B cell (primary cell): ENCODE results near the gene SULT2B1. TPM values are rescaled to one million over a fixed set of nuclear protein-coding genes. Genes with fewer than 3 reads are reported as not detected.

Source experiments
- ATAC-seq: fragments of 200-7000 bp; cut with Tn5 transposase; one replicate; pipeline ENCODE4 v1.10.0; 2021; ENCODE audit warnings: low read depth, mild to moderate bottlenecking, moderate number of reproducible peaks, moderate library complexity
- CTCF ChIA-PET: fragments of 350-600 bp; sonication (Branson Sonifier 250); formaldehyde crosslinking; loops from one replicate; lab custom pipeline; 2021; ENCODE audit warnings: antibody characterized with exemption, inconsistent platforms; lab: Charles Lee
- POLR2A ChIA-PET: fragments of 350-600 bp; sonication (Branson Sonifier 250); formaldehyde crosslinking; loops from one replicate; lab custom pipeline; 2021; ENCODE audit warnings: antibody characterized with exemption; lab: Charles Lee
- DNase-seq: peaks from one replicate; pipeline ENCODE4 v3.0.0; 2013
- H2AFZ ChIP-seq: 2 replicates; pipeline ENCODE4 v1.6.1; 2012; ENCODE audit warnings: mild to moderate bottlenecking, low read depth, low read length; ENCODE audit not compliant: insufficient read depth, poor library complexity, severe bottlenecking
- H3K27ac ChIP-seq, 2 donors: 1 replicate in 1 of 2; 2 replicates in 1 of 2; pipeline ENCODE4 v1.5.1; 2012 to 2013; ENCODE audit warnings: low read length in 2 of 2, mild to moderate bottlenecking in 2 of 2, moderate library complexity in 1 of 2
- H3K27me3 ChIP-seq, 4 experiments: fragments of 200-600 bp in 1 of 4; sonication (generic) in 1 of 4; replicated peaks in 1 of 4; 1 replicate in 2 of 4; 2 replicates in 2 of 4; pipeline versions ENCODE4 v1.6.1 to v1.7.0; 2013 to 2016; ENCODE audit warnings: low read length in 3 of 4, mild to moderate bottlenecking in 2 of 4, mixed read lengths in 1 of 4, moderate library complexity in 1 of 4; ENCODE audit not compliant: insufficient read depth in 4 of 4, control insufficient read depth in 3 of 4; ENCODE audit errors: control extremely low read depth in 1 of 4
- H3K36me3 ChIP-seq, 2 experiments: replicated peaks in 1 of 2; 1 replicate in 1 of 2; 2 replicates in 1 of 2; pipeline versions ENCODE4 v1.6.1 to v1.7.1; 2013; ENCODE audit warnings: low read length in 1 of 2; ENCODE audit not compliant: insufficient read depth in 2 of 2, control insufficient read depth in 1 of 2; ENCODE audit errors: control extremely low read depth in 1 of 2, extremely low read depth in 1 of 2
- H3K4me1 ChIP-seq, 2 donors: fragments of 200-600 bp in 1 of 2; sonication (generic) in 1 of 2; 1 replicate in 1 of 2; 2 replicates in 1 of 2; pipeline versions ENCODE4 v1.5.1 to v1.6.1; 2013 to 2017; ENCODE audit warnings: low read length in 2 of 2; ENCODE audit not compliant: control insufficient read depth in 2 of 2, insufficient read depth in 2 of 2
- H3K4me2 ChIP-seq: replicated peaks from 2 replicates; pipeline ENCODE3; 2012; ENCODE audit warnings: mild to moderate bottlenecking, low read depth, low read length; ENCODE audit not compliant: poor library complexity, severe bottlenecking
- H3K4me3 ChIP-seq, 5 experiments: fragments of 200-600 bp in 1 of 5; sonication (generic) in 1 of 5; 1 replicate in 3 of 5; 2 replicates in 2 of 5; pipeline versions ENCODE4 v1.5.1 to v1.7.0; 2011 to 2016; ENCODE audit warnings: low read length in 4 of 5, mild to moderate bottlenecking in 4 of 5, low read depth in 2 of 5, control low read depth in 1 of 5, moderate library complexity in 1 of 5; ENCODE audit not compliant: insufficient read depth in 1 of 5; ENCODE audit errors: control extremely low read depth in 1 of 5, extremely low read depth in 1 of 5
- H3K79me2 ChIP-seq: fragments of 200-600 bp; sonication (generic); one replicate; pipeline ENCODE4 v1.6.0; 2016; ENCODE audit warnings: low read length; ENCODE audit not compliant: control insufficient read depth, insufficient read depth
- H3K9ac ChIP-seq: fragments of 200-600 bp; sonication (generic); 2 replicates; pipeline ENCODE4 v1.6.1; 2017; ENCODE audit warnings: mild to moderate bottlenecking, low read length, moderate library complexity
- H3K9me3 ChIP-seq, 3 donors: one replicate each; pipeline versions ENCODE4 v1.6.1 to v1.7.1; 2013; ENCODE audit warnings: low read length in 2 of 3; ENCODE audit not compliant: control insufficient read depth in 2 of 3, insufficient read depth in 1 of 3; ENCODE audit errors: control extremely low read depth in 1 of 3
- H4K20me1 ChIP-seq: 2 replicates; pipeline ENCODE4 v1.6.0; 2012; ENCODE audit warnings: mild to moderate bottlenecking, low read length; ENCODE audit not compliant: insufficient read depth, control insufficient read depth, poor library complexity, severe bottlenecking
- H3K27ac Mint-ChIP-seq: one replicate; pipeline ENCODE4 v1.8.0; 2021; ENCODE audit warnings: mixed read lengths
- H3K27me3 Mint-ChIP-seq: one replicate; pipeline ENCODE4 v1.8.0; 2021; ENCODE audit warnings: mixed read lengths
- H3K4me1 Mint-ChIP-seq: one replicate; pipeline ENCODE4 v1.8.0; 2021; ENCODE audit warnings: mixed read lengths
- H3K4me3 Mint-ChIP-seq: one replicate; pipeline ENCODE4 v1.8.0; 2021; ENCODE audit warnings: mixed read lengths
- H3K9me3 Mint-ChIP-seq: one replicate; pipeline ENCODE4 v1.8.0; 2022; ENCODE audit warnings: mixed read lengths; ENCODE audit not compliant: insufficient read depth
- EZH2 ChIP-seq: IDR thresholded peaks from 2 replicates; pipeline ENCODE4 v1.6.1; 2012; ENCODE audit warnings: borderline replicate concordance, low read depth, mild to moderate bottlenecking, moderate library complexity, low read length; ENCODE audit not compliant: insufficient read depth, poor library complexity, severe bottlenecking
- WGBS: methylation state at CpG from one replicate; pipeline ENCODE4 v1.1.5; 2013; ENCODE audit warnings: missing lambda C conversion rate; ENCODE audit not compliant: insufficient coverage; 5-methylcytosine and 5-hydroxymethylcytosine counted together
- intact Hi-C: fragments of 100-400 bp; cut with micrococcal nuclease; formaldehyde crosslinking; loops from one replicate; pipeline ENCODE4 v1.10.0; 2022
- polyA plus RNA-seq: library from polyadenylated mRNA; depleted of rRNA; stranded (reverse); fragments of >200 nt; gene quantifications from 2 replicates; pipeline ENCODE4 v1.2.3, GENCODE V29; 2012
- total RNA-seq, 2 donors: library from RNA; stranded (reverse); fragments of 120-200 nt in 1 of 2; gene quantifications; 1 replicate in 1 of 2; 2 replicates in 1 of 2; pipeline versions ENCODE4 v1.2.3 to v1.2.4, GENCODE V29; 2013 to 2022
- TF ChIP-seq, protein P1 (sequence below): fragments of 200-600 bp; IDR thresholded peaks from one replicate; pipeline ENCODE4 v1.8.0; 2022; ENCODE audit warnings: antibody characterized with exemption, mild to moderate bottlenecking

SULT2B1 gene
- total and polyA plus RNA-seq, 2 donors (not counting 1 experiment from before 2014, with no cell fraction given): not detected

DNA sequence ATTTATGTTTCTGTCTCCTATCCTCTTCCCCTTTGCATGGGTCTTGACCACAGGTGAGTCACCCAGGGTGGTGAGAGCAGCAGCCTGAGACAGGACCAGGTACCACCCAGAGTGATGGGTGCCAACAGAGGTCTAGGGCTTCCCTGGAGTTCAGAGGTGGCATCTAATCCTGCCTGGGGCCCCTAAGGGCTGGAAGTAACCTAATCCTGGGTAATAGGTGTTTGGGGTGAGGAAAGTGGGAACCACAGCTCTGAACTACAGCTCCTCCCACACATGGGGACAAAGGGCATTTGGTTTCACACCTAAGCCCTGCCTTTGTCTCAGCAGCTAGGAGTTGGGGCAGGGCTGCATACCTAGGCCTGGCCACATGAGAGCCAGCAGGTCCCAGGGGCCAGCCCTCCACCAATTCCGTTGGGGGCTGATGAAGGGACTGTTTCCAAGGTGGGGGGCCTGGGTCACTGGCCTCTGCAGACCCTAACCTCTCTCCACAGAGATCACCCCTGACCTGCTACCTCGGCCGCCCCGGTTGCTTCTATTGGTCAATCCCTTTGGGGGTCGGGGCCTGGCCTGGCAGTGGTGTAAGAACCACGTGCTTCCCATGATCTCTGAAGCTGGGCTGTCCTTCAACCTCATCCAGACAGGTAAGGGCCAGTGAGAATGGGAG is 75.4 kb downstream of the SULT2B1 start:
- Mint-ChIP-seq H3K9me3 (no peaks in the 10 kb centered on the region), H3K4me3 (no peak overlapping the region), H3K27ac (peak overlapping the region; percentile 37), H3K4me1 (peaks cover 28% of the 10 kb centered on the region), H3K27me3 (no peaks in the 10 kb centered on the region)
- Histone ChIP-seq H4K20me1 (peaks cover 39% of the 10 kb centered on the region), H2AFZ (no peak overlapping the region), H3K4me2 (no peak overlapping the region), H3K36me3 (peaks cover 0 to 40% of the 10 kb centered on the region in 2 experiments), H3K9me3 (peaks cover 0 to 10% (median 0%) of the 10 kb centered on the region in 3 donors), H3K27me3 (no peaks in the 10 kb centered on the region), H3K4me3 (no peak overlapping the region), H3K4me1 (peaks cover 14 to 22% of the 10 kb centered on the region in 2 donors), H3K27ac (no peak overlapping the region), H3K9ac (no peak overlapping the region), H3K79me2 (peaks cover 3% of the 10 kb centered on the region)
- intact Hi-C loops: no loop called here
- 90% methylated on average over 6 of the region's 6 CpGs for WGBS
- CTCF ChIA-PET: no interaction called here
- no peak for DNase-seq
- no peak for ATAC-seq
- TF ChIP-seq, protein P1, sequence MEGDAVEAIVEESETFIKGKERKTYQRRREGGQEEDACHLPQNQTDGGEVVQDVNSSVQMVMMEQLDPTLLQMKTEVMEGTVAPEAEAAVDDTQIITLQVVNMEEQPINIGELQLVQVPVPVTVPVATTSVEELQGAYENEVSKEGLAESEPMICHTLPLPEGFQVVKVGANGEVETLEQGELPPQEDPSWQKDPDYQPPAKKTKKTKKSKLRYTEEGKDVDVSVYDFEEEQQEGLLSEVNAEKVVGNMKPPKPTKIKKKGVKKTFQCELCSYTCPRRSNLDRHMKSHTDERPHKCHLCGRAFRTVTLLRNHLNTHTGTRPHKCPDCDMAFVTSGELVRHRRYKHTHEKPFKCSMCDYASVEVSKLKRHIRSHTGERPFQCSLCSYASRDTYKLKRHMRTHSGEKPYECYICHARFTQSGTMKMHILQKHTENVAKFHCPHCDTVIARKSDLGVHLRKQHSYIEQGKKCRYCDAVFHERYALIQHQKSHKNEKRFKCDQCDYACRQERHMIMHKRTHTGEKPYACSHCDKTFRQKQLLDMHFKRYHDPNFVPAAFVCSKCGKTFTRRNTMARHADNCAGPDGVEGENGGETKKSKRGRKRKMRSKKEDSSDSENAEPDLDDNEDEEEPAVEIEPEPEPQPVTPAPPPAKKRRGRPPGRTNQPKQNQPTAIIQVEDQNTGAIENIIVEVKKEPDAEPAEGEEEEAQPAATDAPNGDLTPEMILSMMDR: no peak
- TF ChIP-seq EZH2: no peak
- POLR2A ChIA-PET: interaction anchor here (0.6 to 1.9 kb wide), 2 partner anchors 8 to 236 kb away, joined by 4 to 6 read pairs; partner anchors contain the start of genes RPL18 and SPHK2

- peaks cover 14 to 20% of the 10 kb centered on the region in 2 donors for H3K4me1 ChIP-seq
- POLR2A ChIA-PET: interaction anchor here (1.9 kb wide), 1 partner anchor 9 kb away, joined by 6 read pairs; the partner anchor contains the start of genes RPL18 and SPHK2
- peaks cover 0 to 44% of the 10 kb centered on the region in 2 experiments for H3K36me3 ChIP-seq
Observed at GRCh38 chr19:48627865-48628314, 75.9 kb downstream of the SULT2B1 start.

More at GRCh38 chr19:48627865-48628314, 75.9 kb downstream of the SULT2B1 start:
- Histone ChIP-seq H4K20me1 (peaks cover 44% of the 10 kb centered on the region), H3K27ac (no peak overlapping the region), H2AFZ (no peak overlapping the region), H3K27me3 (no peaks in the 10 kb centered on the region), H3K79me2 (peaks cover 3% of the 10 kb centered on the region), H3K4me3 (no peak overlapping the region), H3K9ac (no peak overlapping the region), H3K4me2 (no peak overlapping the region), H3K9me3 (peaks cover 0 to 10% (median 0%) of the 10 kb centered on the region in 3 donors)
- no peak overlapping the region for H3K4me3 Mint-ChIP-seq
- H3K27me3 Mint-ChIP-seq: no peaks in the 10 kb centered on the region
- WGBS: 96% methylated on average over 8 of the region's 17 CpGs
- TF ChIP-seq, protein P1: no peak
- TF ChIP-seq EZH2: no peak
- intact Hi-C loops: no loop called here
- no peaks in the 10 kb centered on the region for H3K9me3 Mint-ChIP-seq
- DNase-seq (no peak), ATAC-seq (no peak)
- CTCF ChIA-PET: no interaction called here
- H3K4me1 Mint-ChIP-seq: peaks cover 30% of the 10 kb centered on the region
- H3K27ac Mint-ChIP-seq: no peak overlapping the region
